SK-N-MC (cell line): ENCODE data around the gene AKR1C8.
"Not testable (repeated sequence)": the region's sequence is repeated elsewhere in the genome, so short reads cannot be mapped to it uniquely, and the experiment has no call there.

ENCODE experiments used
- DNase-seq: peaks from one replicate; pipeline ENCODE4 v3.0.0-alpha.2; 2011; ENCODE audit warnings: low read depth, low spot score
- H3K27ac ChIP-seq: fragments of 200-600 bp; sonication (generic); 2 replicates; pipeline ENCODE4 v1.5.1; 2016; ENCODE audit warnings: mixed run types
- H3K36me3 ChIP-seq: fragments of 200-600 bp; sonication (generic); 2 replicates; pipeline ENCODE4 v1.6.1; 2017; ENCODE audit warnings: antibody characterized with exemption, low read length, mixed read lengths; ENCODE audit not compliant: insufficient read depth
- H3K4me3 ChIP-seq: fragments of 200-600 bp; sonication (generic); 2 replicates; pipeline ENCODE4 v1.5.1; 2016
- H3K9ac ChIP-seq: fragments of 200-600 bp; sonication (generic); 2 replicates; pipeline ENCODE4 v1.8.0; 2017; ENCODE audit warnings: mixed run types, mixed read lengths; ENCODE audit not compliant: insufficient read length
- H3K9me3 ChIP-seq: fragments of 200-600 bp; sonication (generic); 2 replicates; pipeline ENCODE4 v1.6.1; 2017; ENCODE audit warnings: low read depth, mild to moderate bottlenecking, antibody characterized with exemption, low read length, moderate library complexity, mixed read lengths
- EZH2 ChIP-seq: fragments of 200-600 bp; sonication (generic); IDR thresholded peaks from one replicate; pipeline ENCODE4 v1.6.1; 2017; ENCODE audit warnings: antibody characterized with exemption
- FOXP2 ChIP-seq: optimal IDR thresholded peaks from 2 replicates; pipeline ENCODE3; 2011; ENCODE audit warnings: mild to moderate bottlenecking, moderate library complexity; ENCODE audit not compliant: insufficient read depth; ENCODE audit errors: extremely low read length, control extremely low read depth
- POLR2AphosphoS5 ChIP-seq: IDR thresholded peaks from 2 replicates; pipeline ENCODE4 v1.6.1; 2012; ENCODE audit warnings: mild to moderate bottlenecking, low read depth, low read length, borderline replicate concordance

The AKR1C8 gene

GRCh38 chr10:5206799-5207198, 21.8 kb upstream of the AKR1C8 start:
- DNase-seq, result no peak
- Histone ChIP-seq H3K36me3 (no peaks in the 10 kb centered on the region), H3K9me3 (no peaks in the 10 kb centered on the region), H3K9ac (no peak overlapping the region), H3K4me3 (no peak overlapping the region), H3K27ac (no peak overlapping the region)
- TF ChIP-seq FOXP2 (no peak), EZH2 (no peak), POLR2AphosphoS5 (no peak)

DNA sequence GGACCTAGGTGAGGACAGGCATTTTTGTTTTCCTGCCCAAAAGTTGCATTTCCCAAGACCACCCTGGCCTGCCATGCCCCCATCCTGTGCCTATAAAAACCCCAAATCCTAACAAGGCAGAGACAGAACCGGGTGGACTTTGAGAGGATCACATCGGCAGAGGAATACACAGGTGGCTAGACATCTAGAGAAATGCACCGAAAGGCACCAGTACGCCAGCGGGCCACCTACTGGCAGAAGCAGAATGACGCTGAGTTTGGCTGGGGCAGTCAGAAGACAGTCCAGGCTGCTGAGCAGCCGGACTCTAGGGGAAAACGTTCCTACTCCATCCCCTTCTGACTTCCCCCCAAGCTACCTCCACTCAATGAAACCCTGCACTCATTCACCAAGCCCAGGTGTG, 14.4 kb upstream of the AKR1C8 start:
- H3K4me3 ChIP-seq, result no peak overlapping the region
- H3K36me3 ChIP-seq, result no peaks in the 10 kb centered on the region
- no peak for TF ChIP-seq FOXP2
- no peak for TF ChIP-seq POLR2AphosphoS5
- no peak for TF ChIP-seq EZH2
- DNase-seq, result no peak
- H3K9ac ChIP-seq, result no peak overlapping the region
- no peak overlapping the region for H3K27ac ChIP-seq
- no peaks in the 10 kb centered on the region for H3K9me3 ChIP-seq

- Histone ChIP-seq H3K4me3 (no peak overlapping the region), H3K27ac (no peak overlapping the region), H3K36me3 (no peaks in the 10 kb centered on the region), H3K9me3 (no peaks in the 10 kb centered on the region), H3K9ac (no peak overlapping the region)
- DNase-seq, result no peak
- TF ChIP-seq POLR2AphosphoS5 (no peak), FOXP2 (no peak), EZH2 (no peak)
Measured at GRCh38 chr10:5198386-5198785, 13.4 kb upstream of the AKR1C8 start.

DNA sequence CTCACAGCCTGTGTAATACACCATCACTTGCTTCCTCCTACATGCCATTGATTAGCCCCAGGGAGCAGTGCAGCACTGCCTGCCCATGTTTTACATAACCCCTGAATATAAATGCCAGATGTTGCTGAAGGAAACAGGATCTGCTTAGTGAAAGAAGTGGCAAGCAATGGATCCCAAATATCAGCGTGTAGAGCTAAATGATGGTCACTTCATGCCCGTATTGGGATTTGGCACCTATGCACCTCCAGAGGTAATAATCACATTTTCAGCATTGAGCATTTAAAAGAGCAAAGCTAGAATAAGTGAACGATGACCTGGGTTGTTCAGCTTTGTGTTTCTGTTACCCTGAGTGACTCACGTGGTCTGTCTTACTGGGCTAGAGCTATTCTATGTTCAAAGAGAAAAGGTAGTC, 11.8 kb upstream of the AKR1C8 start, which contains the start of gene AKR1C4:
AKR1C4 (plus strand) TSS at position 136 of the 412 bp plus-strand sequence; CDS start at position 167, 31 bp downstream.
- no peak within 1 kb of the TSS for H3K9ac ChIP-seq
- no peak for TF ChIP-seq EZH2
- no peak for TF ChIP-seq FOXP2
- no peak for TF ChIP-seq POLR2AphosphoS5
- no peak for DNase-seq
- H3K27ac ChIP-seq, result no peak within 1 kb of the TSS
- no peaks in the 10 kb centered on the region for H3K9me3 ChIP-seq
- H3K4me3 ChIP-seq, result no peak within 1 kb of the TSS
- H3K36me3 ChIP-seq, result no peaks in the 10 kb centered on the region

DNA sequence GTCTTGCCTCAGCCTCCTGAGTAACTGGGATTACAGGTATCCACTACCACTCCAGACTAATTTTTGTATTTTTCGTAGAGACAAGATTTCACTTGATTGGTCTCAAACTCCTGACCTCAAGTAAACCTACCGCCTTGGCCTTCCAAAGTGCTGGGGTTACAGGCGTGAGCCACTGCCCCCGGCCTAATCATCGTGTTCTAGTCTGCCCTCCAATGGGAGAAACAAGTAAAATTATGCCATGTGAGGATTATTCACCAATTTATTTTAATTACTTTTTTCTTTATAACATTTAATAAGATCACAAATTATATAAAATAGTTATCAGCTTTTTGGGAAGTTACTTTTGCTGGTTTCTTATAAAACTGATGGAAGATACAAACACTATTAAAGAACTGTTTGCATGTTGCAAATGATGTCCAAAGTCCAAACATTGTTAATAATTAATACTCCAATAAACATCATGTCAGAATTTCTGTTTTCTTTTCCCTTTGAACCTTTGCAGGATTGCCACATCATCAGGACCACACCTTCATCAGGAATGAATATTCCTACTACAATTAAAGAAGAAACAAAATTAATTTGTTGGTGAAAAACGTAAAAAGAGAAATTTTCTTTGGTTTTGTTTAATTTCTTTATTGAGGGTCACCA, 10.9 kb upstream of the AKR1C8 start:
- TF ChIP-seq FOXP2, result no peak
- no peak for TF ChIP-seq EZH2
- TF ChIP-seq POLR2AphosphoS5, result no peak

GRCh38 chr10:5194431-5194830, 9.5 kb upstream of the AKR1C8 start:
- H3K4me3 ChIP-seq, result no peak overlapping the region
- H3K36me3 ChIP-seq, result no peaks in the 10 kb centered on the region
- H3K27ac ChIP-seq, result no peak overlapping the region
- DNase-seq, result no peak
- no peaks in the 10 kb centered on the region for H3K9me3 ChIP-seq
- no peak overlapping the region for H3K9ac ChIP-seq
- TF ChIP-seq POLR2AphosphoS5 (no peak), EZH2 (no peak), FOXP2 (no peak)

More for the DNA sequence above, 10.9 kb upstream of the AKR1C8 start:
- H3K36me3 ChIP-seq, result no peaks in the 10 kb centered on the region
- no peak for DNase-seq
- H3K9ac ChIP-seq, result no peak overlapping the region
- no peaks in the 10 kb centered on the region for H3K9me3 ChIP-seq
- H3K27ac ChIP-seq, result no peak overlapping the region
- H3K4me3 ChIP-seq, result no peak overlapping the region

- Histone ChIP-seq H3K9me3 (no peaks in the 10 kb centered on the region), H3K36me3 (no peaks in the 10 kb centered on the region), H3K4me3 (no peak overlapping the region), H3K27ac (no peak overlapping the region), H3K9ac (no peak overlapping the region)
- TF ChIP-seq POLR2AphosphoS5 (no peak), FOXP2 (no peak)
- no peak for DNase-seq
Measured at GRCh38 chr10:5188358-5188757, 3.4 kb upstream of the AKR1C8 start.

DNA sequence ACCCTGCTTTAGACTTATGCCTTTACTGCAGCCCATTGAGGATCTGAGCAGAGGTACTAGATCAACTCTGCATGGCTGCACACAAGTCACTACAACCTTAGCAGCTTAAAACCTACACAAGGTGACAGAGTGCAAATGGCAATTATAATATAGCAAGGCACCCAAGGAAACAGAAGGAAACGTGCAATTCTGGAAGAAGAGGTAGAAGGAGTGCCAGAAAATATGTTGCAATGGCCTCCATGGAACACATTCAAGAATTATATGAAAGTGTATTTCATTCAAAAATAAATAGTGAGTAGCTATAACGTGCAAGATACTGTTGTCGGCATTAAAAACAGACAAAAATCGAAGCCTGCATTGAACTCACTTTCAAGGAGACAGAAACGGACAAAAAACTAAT, 2.9 kb upstream of the AKR1C8 start:
- no peak overlapping the region for H3K9ac ChIP-seq
- H3K27ac ChIP-seq, result no peak overlapping the region
- H3K9me3 ChIP-seq, result no peaks in the 10 kb centered on the region
- no peak for DNase-seq
- TF ChIP-seq FOXP2, result no peak
- H3K4me3 ChIP-seq, result no peak overlapping the region
- H3K36me3 ChIP-seq, result no peaks in the 10 kb centered on the region

DNA sequence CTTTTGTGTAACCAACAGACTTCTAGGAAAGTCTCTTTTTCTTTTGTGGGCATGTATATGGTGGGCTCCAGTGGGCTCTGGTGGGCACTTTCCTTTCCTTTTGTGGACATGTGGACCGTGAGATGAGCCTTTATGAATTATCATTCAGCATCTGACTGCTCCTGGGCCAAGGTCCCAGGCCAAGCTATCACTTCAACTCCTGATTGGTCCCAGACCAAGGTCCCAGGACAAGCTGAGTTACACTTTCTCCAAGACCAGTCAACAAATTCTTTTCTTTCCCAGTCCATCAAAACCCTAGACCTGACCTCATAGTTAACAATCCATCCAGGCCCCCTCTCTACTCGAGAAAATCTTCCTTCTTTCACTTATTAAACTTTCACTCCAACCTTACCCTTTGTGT, 1.0 kb downstream of the AKR1C8 start:
- H3K36me3 ChIP-seq, result no peaks in the 10 kb centered on the region
- H3K9me3 ChIP-seq, result no peaks in the 10 kb centered on the region
- H3K27ac ChIP-seq, result no peak overlapping the region
- H3K4me3 ChIP-seq, result no peak overlapping the region
- DNase-seq, result no peak
- TF ChIP-seq EZH2 (no peak), FOXP2 (no peak), POLR2AphosphoS5 (no peak)
- H3K9ac ChIP-seq, result no peak overlapping the region

DNA sequence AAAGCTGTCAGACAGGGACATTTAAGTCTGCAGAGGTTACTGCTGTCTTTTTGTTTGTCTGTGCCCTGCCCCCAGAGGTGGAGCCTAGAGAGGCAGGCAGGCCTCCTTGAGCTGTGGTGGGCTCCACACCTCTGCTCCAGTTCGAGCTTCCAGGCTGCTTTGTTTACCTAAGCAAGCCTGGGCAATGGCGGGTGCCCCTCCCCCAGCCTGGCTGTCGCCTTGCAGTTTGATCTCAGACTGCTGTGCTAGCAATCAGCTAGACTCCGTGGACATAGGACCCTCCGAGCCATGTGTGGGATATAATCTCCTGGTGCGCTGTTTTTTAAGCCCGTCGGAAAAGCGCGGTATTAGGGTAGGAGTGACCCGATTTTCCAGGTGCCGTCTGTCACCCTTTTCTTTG, 4.4 kb downstream of the AKR1C8 start:
- H3K27ac ChIP-seq, H3K9me3 ChIP-seq, H3K36me3 ChIP-seq, DNase-seq, H3K4me3 ChIP-seq, H3K9ac ChIP-seq: not testable (repeated sequence)

- not testable (repeated sequence) for H3K27ac ChIP-seq, H3K4me3 ChIP-seq, DNase-seq, H3K36me3 ChIP-seq, H3K9me3 ChIP-seq, H3K9ac ChIP-seq
Measured at GRCh38 chr10:5175581-5175980, 9.4 kb downstream of the AKR1C8 start.
